Gastrocnemius medialis (tissue), 4 donors: ENCODE results near the gene ALG11. TPM values are rescaled to one million over a fixed set of nuclear protein-coding genes. Genes with fewer than 3 reads are reported as not detected.

ENCODE experiments used
- ATAC-seq, 2 donors: fragments of 150-250 bp; one replicate each; pipeline ENCODE4 v1.9.1; 2016
- DNase-seq, 2 donors: peaks; one replicate each; pipeline ENCODE4 v3.0.0-alpha.2; 2019
- H3K27ac ChIP-seq, 4 donors: fragments of 200-600 bp; sonication (generic); 1 replicate in 1 of 4; 2 replicates in 3 of 4; pipeline ENCODE4 v1.5.1; 2016 to 2018; ENCODE audit warnings: mild to moderate bottlenecking in 2 of 4, moderate library complexity in 1 of 4
- H3K27me3 ChIP-seq, 3 donors: fragments of 200-600 bp; sonication (generic) in 2 of 3; 1 replicate in 1 of 3; 2 replicates in 2 of 3; pipeline versions ENCODE4 v1.5.1 to v1.6.0; 2016 to 2019; ENCODE audit warnings: mild to moderate bottlenecking in 1 of 3, moderate library complexity in 1 of 3
- H3K36me3 ChIP-seq, 2 donors: fragments of 200-600 bp; sonication (generic) in 1 of 2; one replicate each; pipeline ENCODE4 v1.5.1; 2017 to 2018
- H3K4me1 ChIP-seq, 2 donors: fragments of 200-600 bp; sonication (generic) in 1 of 2; one replicate each; pipeline ENCODE4 v1.5.1; 2016 to 2017; ENCODE audit warnings: mild to moderate bottlenecking in 2 of 2
- H3K4me3 ChIP-seq, 4 donors: fragments of 200-600 bp; sonication (generic) in 3 of 4; 1 replicate in 1 of 4; 2 replicates in 3 of 4; pipeline ENCODE4 v1.5.1; 2016 to 2019; ENCODE audit warnings: mild to moderate bottlenecking in 2 of 4
- H3K9me3 ChIP-seq, 3 donors: fragments of 200-600 bp; sonication (generic) in 2 of 3; 1 replicate in 1 of 3; 2 replicates in 2 of 3; pipeline ENCODE4 v1.5.1; 2016 to 2019
- POLR2A ChIP-seq, 2 donors: fragments of 450-650 bp; IDR thresholded peaks; one replicate each; pipeline ENCODE4 v1.6.1; 2017; ENCODE audit warnings: antibody characterized with exemption in 2 of 2, mild to moderate bottlenecking in 2 of 2, moderate library complexity in 2 of 2
- in situ Hi-C, 4 donors: fragments of 200-750 bp; cut with MboI; loops; one replicate each; pipeline versions ENCODE4 v1.15.0 to v1.8.0; 2017; ENCODE audit warnings: low sequenced_read_pairs in 4 of 4
- intact Hi-C: fragments of 100-400 bp; cut with DNase I; formaldehyde crosslinking; loops from one replicate; pipeline ENCODE4 v1.15.1; 2023; ENCODE audit warnings: low total_unique reads
- total RNA-seq, 4 donors: library from RNA; depleted of rRNA; stranded (reverse); fragments of >200 nt; gene quantifications; one replicate each; pipeline versions ENCODE4 v1.1.0 to v1.2.3, GENCODE V29; 2016
- TF ChIP-seq, protein P1 (sequence below), 5 experiments: fragments of 450-650 bp in 3 of 5; fragments of 200-600 bp in 2 of 5; sonication (generic) in 2 of 5; IDR thresholded peaks in 4 of 5; conservative IDR thresholded peaks in 1 of 5; 1 replicate in 4 of 5; 2 replicates in 1 of 5; pipeline ENCODE4 v1.5.1; 2016 to 2019; ENCODE audit warnings: antibody characterized with exemption in 5 of 5, mild to moderate bottlenecking in 3 of 5, moderate library complexity in 3 of 5

The ALG11 gene
- total RNA-seq, 4 donors from 2014 or later, result 8.9 to 14.2 (median 10.1) TPM

DNA sequence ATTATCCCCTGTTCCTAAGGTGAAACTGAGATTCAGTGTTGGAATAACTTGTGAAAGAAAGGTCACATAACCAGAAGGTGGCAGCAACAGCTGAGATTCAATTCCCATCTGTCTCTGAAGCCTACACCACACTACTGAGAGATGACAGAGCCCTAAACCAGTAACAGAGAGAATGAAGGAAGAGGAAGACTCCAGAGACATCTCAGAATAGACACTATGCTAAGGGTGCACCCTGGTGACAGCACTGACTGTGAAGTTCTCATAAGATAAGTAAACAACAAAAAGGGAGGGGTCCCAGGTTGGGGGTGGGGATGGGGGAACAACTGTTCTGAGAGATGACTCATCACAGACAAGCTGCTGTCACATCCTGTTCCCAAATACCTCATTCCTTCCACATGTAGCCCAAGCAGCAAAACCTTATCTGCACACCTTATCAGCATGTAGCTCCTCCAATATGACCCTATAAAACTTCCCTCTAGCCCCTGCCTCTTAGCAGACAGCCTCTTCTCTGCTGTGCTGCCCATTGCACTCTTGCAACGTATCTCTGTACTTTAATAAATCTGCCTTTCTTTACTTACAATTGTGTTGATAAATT, 58.8 kb downstream of the ALG11 start:
- H3K36me3 ChIP-seq, result no peaks in the 10 kb centered on the region
- no peak overlapping the region for H3K4me3 ChIP-seq
- intact Hi-C loops (no loop called here), in situ Hi-C loops (no loop called here)
- H3K4me1 ChIP-seq, result no peaks in the 10 kb centered on the region
- H3K27ac ChIP-seq, result no peak overlapping the region
- H3K9me3 ChIP-seq, result peaks cover 2 to 6% (median 5%) of the 10 kb centered on the region in 3 donors
- DNase-seq, result no peak
- no peaks in the 10 kb centered on the region for H3K27me3 ChIP-seq
- no peak for ATAC-seq
- TF ChIP-seq, protein P1, sequence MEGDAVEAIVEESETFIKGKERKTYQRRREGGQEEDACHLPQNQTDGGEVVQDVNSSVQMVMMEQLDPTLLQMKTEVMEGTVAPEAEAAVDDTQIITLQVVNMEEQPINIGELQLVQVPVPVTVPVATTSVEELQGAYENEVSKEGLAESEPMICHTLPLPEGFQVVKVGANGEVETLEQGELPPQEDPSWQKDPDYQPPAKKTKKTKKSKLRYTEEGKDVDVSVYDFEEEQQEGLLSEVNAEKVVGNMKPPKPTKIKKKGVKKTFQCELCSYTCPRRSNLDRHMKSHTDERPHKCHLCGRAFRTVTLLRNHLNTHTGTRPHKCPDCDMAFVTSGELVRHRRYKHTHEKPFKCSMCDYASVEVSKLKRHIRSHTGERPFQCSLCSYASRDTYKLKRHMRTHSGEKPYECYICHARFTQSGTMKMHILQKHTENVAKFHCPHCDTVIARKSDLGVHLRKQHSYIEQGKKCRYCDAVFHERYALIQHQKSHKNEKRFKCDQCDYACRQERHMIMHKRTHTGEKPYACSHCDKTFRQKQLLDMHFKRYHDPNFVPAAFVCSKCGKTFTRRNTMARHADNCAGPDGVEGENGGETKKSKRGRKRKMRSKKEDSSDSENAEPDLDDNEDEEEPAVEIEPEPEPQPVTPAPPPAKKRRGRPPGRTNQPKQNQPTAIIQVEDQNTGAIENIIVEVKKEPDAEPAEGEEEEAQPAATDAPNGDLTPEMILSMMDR (IDR thresholded peaks at IDR 0.05 in 4 of 5, conservative IDR thresholded peaks at IDR 0.05 in 1 of 5), result no peak
- TF ChIP-seq POLR2A (IDR thresholded peaks at IDR 0.05), result no peak

Other genes starting within 250 kb of the ALG11 start
- gene DHRS12, start 208.2 kb upstream of the ALG11 start, total RNA-seq, result 1 to 10 TPM; 1.8 to 6.0 (median 4.7) TPM
- gene TMEM272, start 167.2 kb upstream of the ALG11 start, total RNA-seq, result under 1 TPM in 3 of 4 donors, not detected in 1; 0.20 to 0.41 (median 0.27) TPM
- gene CCDC70, start 150.4 kb upstream of the ALG11 start, total RNA-seq, result not detected
- 1 to 10 TPM; 1.6 to 3.3 (median 2.6) TPM for gene ATP7B, start 948 bp upstream of the ALG11 start, total RNA-seq
- 10 to 100 TPM in 2 of 4 donors, 1 to 10 TPM in 2; 8.1 to 11.4 (median 9.5) TPM for gene UTP14C, start 12.3 kb downstream of the ALG11 start, total RNA-seq
- gene NEK5, start 116.7 kb downstream of the ALG11 start, total RNA-seq, result under 1 TPM in 1 of 4 donors, not detected in 3; 0.07 TPM
- gene NEK3, start 147.2 kb downstream of the ALG11 start, total RNA-seq, result 1 to 10 TPM; 4.7 to 9.1 (median 6.4) TPM